Stimulated activated effector memory CD8-positive, alpha-beta T cell treated with anti-CD3 and anti-CD28 coated beads, Interleukin-12 subunit alpha, Interleukin-12 subunit beta, amount 100 ng/mL, for 72 hours (primary cell): ENCODE data around the gene PHACTR1.

Experiments used
- ATAC-seq: fragments of 150-1000 bp; cut with Tn5 transposase; 2 replicates; pipeline ENCODE4 v1.10.0; 2021
- DNase-seq, 2 donors: peaks; one replicate each; pipeline ENCODE4 v3.0.0; 2021 to 2022; ENCODE audit warnings: low spot score in 2 of 2
- H3K27ac Mint-ChIP-seq: one replicate; pipeline ENCODE4 v1.8.0; 2022; ENCODE audit warnings: mild to moderate bottlenecking, mixed read lengths
- H3K36me3 Mint-ChIP-seq: one replicate; pipeline ENCODE4 v1.8.0; 2022; ENCODE audit warnings: mild to moderate bottlenecking, mixed read lengths
- H3K4me1 Mint-ChIP-seq: one replicate; pipeline ENCODE4 v1.8.0; 2022; ENCODE audit warnings: mixed read lengths
- H3K4me3 Mint-ChIP-seq: one replicate; pipeline ENCODE4 v1.8.0; 2022; ENCODE audit warnings: mild to moderate bottlenecking, mixed read lengths
- H3K9me3 Mint-ChIP-seq: one replicate; pipeline ENCODE4 v1.8.0; 2022; ENCODE audit warnings: mixed read lengths

The PHACTR1 gene

GRCh38 chr6:13065581-13065980, 349.0 kb downstream of the PHACTR1 start:
- H3K4me3 Mint-ChIP-seq = no peak overlapping the region
- H3K4me1 Mint-ChIP-seq = no peaks in the 10 kb centered on the region
- H3K9me3 Mint-ChIP-seq = no peaks in the 10 kb centered on the region
- no peak for DNase-seq
- no peak for ATAC-seq
- no peaks in the 10 kb centered on the region for H3K36me3 Mint-ChIP-seq
- no peak overlapping the region for H3K27ac Mint-ChIP-seq

GRCh38 chr6:13066050-13066449, 349.5 kb downstream of the PHACTR1 start:
- ATAC-seq (no peak), DNase-seq (no peak)
- no peak overlapping the region for H3K4me3 Mint-ChIP-seq
- no peaks in the 10 kb centered on the region for H3K9me3 Mint-ChIP-seq
- H3K36me3 Mint-ChIP-seq = no peaks in the 10 kb centered on the region
- H3K27ac Mint-ChIP-seq = no peak overlapping the region
- no peaks in the 10 kb centered on the region for H3K4me1 Mint-ChIP-seq

- ATAC-seq (no peak), DNase-seq (no peak)
Measured at GRCh38 chr6:13066820-13067219, 350.3 kb downstream of the PHACTR1 start.

GRCh38 chr6:13068586-13069210, 352.1 kb downstream of the PHACTR1 start:
- Mint-ChIP-seq H3K9me3 (no peaks in the 10 kb centered on the region), H3K27ac (no peak overlapping the region), H3K36me3 (no peaks in the 10 kb centered on the region), H3K4me3 (no peak overlapping the region), H3K4me1 (no peaks in the 10 kb centered on the region)
- DNase-seq = no peak
- no peak for ATAC-seq

More at GRCh38 chr6:13066820-13067219, 350.3 kb downstream of the PHACTR1 start:
- Mint-ChIP-seq H3K9me3 (no peaks in the 10 kb centered on the region), H3K27ac (no peak overlapping the region), H3K36me3 (no peaks in the 10 kb centered on the region), H3K4me3 (no peak overlapping the region), H3K4me1 (no peaks in the 10 kb centered on the region)

GRCh38 chr6:13071550-13072345, 355.2 kb downstream of the PHACTR1 start:
- Mint-ChIP-seq H3K9me3 (no peaks in the 10 kb centered on the region), H3K4me3 (no peak overlapping the region)

GRCh38 chr6:13072686-13073347, 356.2 kb downstream of the PHACTR1 start:
- H3K36me3 Mint-ChIP-seq = no peaks in the 10 kb centered on the region
- H3K4me3 Mint-ChIP-seq = no peak overlapping the region
- no peaks in the 10 kb centered on the region for H3K4me1 Mint-ChIP-seq
- no peak for DNase-seq
- ATAC-seq = no peak
- no peak overlapping the region for H3K27ac Mint-ChIP-seq
- H3K9me3 Mint-ChIP-seq = no peaks in the 10 kb centered on the region

More at GRCh38 chr6:13071550-13072345, 355.2 kb downstream of the PHACTR1 start:
- DNase-seq = no peak
- no peak for ATAC-seq
- Mint-ChIP-seq H3K36me3 (no peaks in the 10 kb centered on the region), H3K27ac (no peak overlapping the region), H3K4me1 (no peaks in the 10 kb centered on the region)

- H3K4me3 Mint-ChIP-seq = no peak overlapping the region
- no peaks in the 10 kb centered on the region for H3K4me1 Mint-ChIP-seq
- ATAC-seq (no peak), DNase-seq (no peak)
- H3K36me3 Mint-ChIP-seq = no peaks in the 10 kb centered on the region
- no peak overlapping the region for H3K27ac Mint-ChIP-seq
- no peaks in the 10 kb centered on the region for H3K9me3 Mint-ChIP-seq
Measured at GRCh38 chr6:13074415-13075140, 358.0 kb downstream of the PHACTR1 start.

- no peak for ATAC-seq
- Mint-ChIP-seq H3K9me3 (no peaks in the 10 kb centered on the region), H3K4me3 (no peak overlapping the region), H3K36me3 (no peaks in the 10 kb centered on the region), H3K27ac (no peak overlapping the region), H3K4me1 (no peaks in the 10 kb centered on the region)
- DNase-seq = no peak
Measured at GRCh38 chr6:13075141-13075845, 358.7 kb downstream of the PHACTR1 start.

GRCh38 chr6:13076575-13076974, 360.0 kb downstream of the PHACTR1 start:
- no peak for ATAC-seq

GRCh38 chr6:13077117-13077516, 360.6 kb downstream of the PHACTR1 start:
- no peak overlapping the region for H3K27ac Mint-ChIP-seq
- ATAC-seq (no peak), DNase-seq (no peak)
- no peaks in the 10 kb centered on the region for H3K36me3 Mint-ChIP-seq
- no peaks in the 10 kb centered on the region for H3K4me1 Mint-ChIP-seq
- no peaks in the 10 kb centered on the region for H3K9me3 Mint-ChIP-seq
- no peak overlapping the region for H3K4me3 Mint-ChIP-seq

More at GRCh38 chr6:13076575-13076974, 360.0 kb downstream of the PHACTR1 start:
- Mint-ChIP-seq H3K4me1 (no peaks in the 10 kb centered on the region), H3K36me3 (no peaks in the 10 kb centered on the region), H3K27ac (no peak overlapping the region), H3K4me3 (no peak overlapping the region), H3K9me3 (no peaks in the 10 kb centered on the region)
- DNase-seq = no peak

- DNase-seq = no peak
Measured at GRCh38 chr6:13079096-13079723, 362.6 kb downstream of the PHACTR1 start.

GRCh38 chr6:13080462-13081188, 364.1 kb downstream of the PHACTR1 start:
- H3K27ac Mint-ChIP-seq = no peak overlapping the region
- H3K36me3 Mint-ChIP-seq = no peaks in the 10 kb centered on the region
- peaks cover 2% of the 10 kb centered on the region for H3K9me3 Mint-ChIP-seq
- DNase-seq (no peak), ATAC-seq (no peak)
- H3K4me1 Mint-ChIP-seq = no peaks in the 10 kb centered on the region
- H3K4me3 Mint-ChIP-seq = no peak overlapping the region

More at GRCh38 chr6:13079096-13079723, 362.6 kb downstream of the PHACTR1 start:
- no peak for ATAC-seq
- Mint-ChIP-seq H3K27ac (no peak overlapping the region), H3K4me1 (no peaks in the 10 kb centered on the region), H3K4me3 (no peak overlapping the region), H3K9me3 (no peaks in the 10 kb centered on the region), H3K36me3 (no peaks in the 10 kb centered on the region)

- H3K4me3 Mint-ChIP-seq = no peak overlapping the region
- no peak overlapping the region for H3K27ac Mint-ChIP-seq
- peaks cover 2% of the 10 kb centered on the region for H3K9me3 Mint-ChIP-seq
- DNase-seq (no peak), ATAC-seq (no peak)
- H3K36me3 Mint-ChIP-seq = no peaks in the 10 kb centered on the region
- H3K4me1 Mint-ChIP-seq = no peaks in the 10 kb centered on the region
Measured at GRCh38 chr6:13081189-13081563, 364.6 kb downstream of the PHACTR1 start.
